Measurements from ENCODE around the gene NDUFAF3.

NDUFAF3 gene

GRCh38 chr3:49029563-49029884 lies 7.6 kb downstream of the NDUFAF3 start:
- TF ChIP-seq, protein P1, sequence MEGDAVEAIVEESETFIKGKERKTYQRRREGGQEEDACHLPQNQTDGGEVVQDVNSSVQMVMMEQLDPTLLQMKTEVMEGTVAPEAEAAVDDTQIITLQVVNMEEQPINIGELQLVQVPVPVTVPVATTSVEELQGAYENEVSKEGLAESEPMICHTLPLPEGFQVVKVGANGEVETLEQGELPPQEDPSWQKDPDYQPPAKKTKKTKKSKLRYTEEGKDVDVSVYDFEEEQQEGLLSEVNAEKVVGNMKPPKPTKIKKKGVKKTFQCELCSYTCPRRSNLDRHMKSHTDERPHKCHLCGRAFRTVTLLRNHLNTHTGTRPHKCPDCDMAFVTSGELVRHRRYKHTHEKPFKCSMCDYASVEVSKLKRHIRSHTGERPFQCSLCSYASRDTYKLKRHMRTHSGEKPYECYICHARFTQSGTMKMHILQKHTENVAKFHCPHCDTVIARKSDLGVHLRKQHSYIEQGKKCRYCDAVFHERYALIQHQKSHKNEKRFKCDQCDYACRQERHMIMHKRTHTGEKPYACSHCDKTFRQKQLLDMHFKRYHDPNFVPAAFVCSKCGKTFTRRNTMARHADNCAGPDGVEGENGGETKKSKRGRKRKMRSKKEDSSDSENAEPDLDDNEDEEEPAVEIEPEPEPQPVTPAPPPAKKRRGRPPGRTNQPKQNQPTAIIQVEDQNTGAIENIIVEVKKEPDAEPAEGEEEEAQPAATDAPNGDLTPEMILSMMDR (IDR thresholded peaks at IDR 0.05; ENCODE audit: extremely low read depth, insufficient read depth, missing control alignments): no peak
- in situ Hi-C loops (cut with MboI; ENCODE audit: low pct_unique_long_range_greater_than_20kb, low sequenced_read_pairs, unreplicated experiment): no loop called here
- no peak for DNase-seq (ENCODE audit: low spot score)

GRCh38 chr3:49030321-49030720 lies 8.4 kb downstream of the NDUFAF3 start:
- TF ChIP-seq, protein P1 (IDR thresholded peaks at IDR 0.05; ENCODE audit: extremely low read depth, insufficient read depth, missing control alignments): no peak
- in situ Hi-C loops (cut with MboI; ENCODE audit: low pct_unique_long_range_greater_than_20kb, low sequenced_read_pairs, unreplicated experiment): no loop called here
- no peak for DNase-seq (ENCODE audit: low spot score)

DNA sequence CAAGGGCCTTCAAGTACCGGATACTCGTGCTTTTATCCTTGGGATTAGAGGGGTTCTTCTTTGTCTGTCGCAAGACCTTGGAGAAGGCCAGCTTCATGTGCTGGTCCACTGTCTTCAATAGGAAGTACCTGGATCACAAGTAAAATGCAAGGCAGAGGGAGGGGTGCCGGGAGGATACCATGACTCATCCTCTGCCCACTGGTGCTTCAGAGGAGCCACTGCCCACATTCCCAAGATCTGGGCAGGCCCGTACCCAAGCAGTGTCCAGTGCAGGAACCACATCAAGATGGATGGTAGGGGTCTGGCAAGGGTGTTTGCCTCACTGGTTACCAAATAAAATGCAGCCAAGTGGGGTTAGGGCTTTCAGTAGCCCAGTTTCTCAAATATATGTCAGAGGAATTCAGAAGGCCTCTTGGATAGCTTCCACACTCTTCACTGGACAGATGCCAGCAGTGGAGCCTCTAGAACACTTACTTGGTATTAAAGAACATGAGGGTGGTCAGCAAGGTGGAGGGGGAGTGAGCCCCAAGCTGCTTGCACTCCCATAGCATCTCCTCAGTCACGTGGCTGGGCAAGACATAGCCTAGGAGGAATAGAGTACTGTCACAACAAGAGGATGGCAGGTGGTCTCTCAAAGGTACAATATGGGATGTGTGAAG lies 10.9 kb downstream of the NDUFAF3 start:
- TF ChIP-seq, protein P1 (IDR thresholded peaks at IDR 0.05; ENCODE audit: extremely low read depth, insufficient read depth, missing control alignments): no peak
- no peak for DNase-seq (ENCODE audit: low spot score)
- in situ Hi-C loops (cut with MboI; ENCODE audit: low pct_unique_long_range_greater_than_20kb, low sequenced_read_pairs, unreplicated experiment): no loop called here

DNA sequence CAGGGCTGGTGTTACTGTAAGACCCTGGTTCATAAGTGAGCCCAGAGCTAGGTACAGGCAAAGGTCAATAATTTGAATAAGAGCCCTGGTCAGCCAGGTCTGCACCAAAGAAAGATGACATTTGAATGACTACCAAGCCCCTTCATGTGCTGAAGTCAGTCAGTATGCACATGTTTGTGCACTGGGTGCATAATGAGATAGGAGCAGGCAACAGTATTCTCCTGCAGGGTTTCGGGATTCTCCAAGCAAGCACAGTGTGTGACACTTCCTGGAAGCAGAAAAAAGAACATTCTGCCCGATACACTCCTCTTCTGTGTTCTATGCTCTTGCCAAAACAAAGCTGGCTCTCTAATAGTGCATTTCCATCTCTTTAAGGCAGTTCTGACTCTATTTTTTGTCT lies 12.7 kb downstream of the NDUFAF3 start:
- in situ Hi-C loops (cut with MboI; ENCODE audit: low pct_unique_long_range_greater_than_20kb, low sequenced_read_pairs, unreplicated experiment): no loop called here
- TF ChIP-seq, protein P1 (IDR thresholded peaks at IDR 0.05; ENCODE audit: extremely low read depth, insufficient read depth, missing control alignments): no peak
- no peak for DNase-seq (ENCODE audit: low spot score)

DNA sequence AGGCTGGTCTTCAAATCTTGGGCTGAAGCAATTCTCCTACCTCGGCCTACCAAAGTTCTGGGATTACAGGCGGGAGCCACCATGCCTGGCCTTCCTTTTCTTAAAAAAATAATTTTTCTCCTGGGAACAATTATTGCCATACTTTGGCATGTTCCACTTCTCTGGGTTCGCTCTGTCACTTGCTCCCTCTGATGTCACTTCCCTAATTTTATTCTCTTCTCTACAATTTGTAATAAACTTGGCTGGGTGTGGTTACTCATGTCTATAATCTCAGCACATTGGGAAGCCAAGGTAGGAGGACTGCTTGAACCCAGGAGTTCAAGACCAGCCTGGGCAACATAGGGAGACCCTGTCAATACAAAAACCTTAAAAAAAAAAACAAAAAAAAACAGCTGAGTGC lies 13.4 kb downstream of the NDUFAF3 start:
- no peak for DNase-seq (ENCODE audit: low spot score)
- in situ Hi-C loops (cut with MboI; ENCODE audit: low pct_unique_long_range_greater_than_20kb, low sequenced_read_pairs, unreplicated experiment): no loop called here
- TF ChIP-seq, protein P1 (IDR thresholded peaks at IDR 0.05; ENCODE audit: extremely low read depth, insufficient read depth, missing control alignments): no peak

- in situ Hi-C loops (cut with MboI; ENCODE audit: low pct_unique_long_range_greater_than_20kb, low sequenced_read_pairs, unreplicated experiment): no loop called here
- TF ChIP-seq, protein P1 (IDR thresholded peaks at IDR 0.05; ENCODE audit: extremely low read depth, insufficient read depth, missing control alignments): no peak
- DNase-seq (ENCODE audit: low spot score): no peak
Observed at GRCh38 chr3:49053543-49053942, 31.6 kb downstream of the NDUFAF3 start.
